GM23338 (cell line): ENCODE results near the gene RNF26.

Experiments
- CREB1 ChIP-seq: fragments of 250-450 bp; sonication (Bioruptor Pico); IDR thresholded peaks from 2 replicates; pipeline ENCODE4 v1.5.0; 2020; ENCODE audit warnings: low read depth, mild to moderate bottlenecking, moderate library complexity
- EZH2 ChIP-seq: fragments of 200-600 bp; sonication (generic); IDR thresholded peaks from one replicate; pipeline ENCODE4 v1.8.0; 2017; ENCODE audit warnings: antibody characterized with exemption, mild to moderate bottlenecking, low read depth; ENCODE audit not compliant: unreplicated experiment
- EZH2phosphoT487 ChIP-seq: fragments of 200-600 bp; sonication (generic); IDR thresholded peaks from one replicate; pipeline ENCODE4 v1.8.1; 2018; ENCODE audit warnings: antibody characterized with exemption; ENCODE audit not compliant: unreplicated experiment
- JUNB ChIP-seq: IDR thresholded peaks from one replicate; pipeline ENCODE4 v1.6.1; 2016; ENCODE audit warnings: antibody characterized with exemption; ENCODE audit not compliant: unreplicated experiment
- NANOG ChIP-seq: IDR thresholded peaks from 2 replicates; pipeline ENCODE4 v1.6.1; 2016; ENCODE audit warnings: antibody characterized with exemption, borderline replicate concordance
- POLR2AphosphoS5 ChIP-seq: IDR thresholded peaks from 2 replicates; pipeline ENCODE4 v1.6.1; 2016; ENCODE audit warnings: antibody characterized with exemption, low read depth
- STAT1 ChIP-seq: IDR thresholded peaks from one replicate; pipeline ENCODE4 v1.6.1; 2016; ENCODE audit warnings: antibody characterized with exemption; ENCODE audit not compliant: unreplicated experiment
- ZNF114 ChIP-seq: fragments of 250-450 bp; sonication (Bioruptor Pico); IDR thresholded peaks from 2 replicates; pipeline ENCODE4 v1.5.0; 2020; ENCODE audit warnings: mild to moderate bottlenecking, moderate library complexity
- TF ChIP-seq, protein P1 (sequence below), 2 experiments: fragments of 200-600 bp in 1 of 2; sonication (generic) in 1 of 2; conservative IDR thresholded peaks; 2 replicates each; pipeline versions ENCODE4 v1.5.1 to v1.6.1; 2016 to 2017; ENCODE audit warnings: antibody characterized with exemption in 2 of 2, low read depth in 2 of 2, mild to moderate bottlenecking in 2 of 2, moderate library complexity in 1 of 2
- TF ChIP-seq, protein P2 (sequence below): IDR thresholded peaks from one replicate; pipeline ENCODE4 v1.6.1; 2018; ENCODE audit warnings: antibody characterized with exemption; ENCODE audit not compliant: unreplicated experiment
- TF ChIP-seq, protein P3 (sequence below): IDR thresholded peaks from 2 replicates; pipeline ENCODE4 v1.6.1; 2016; ENCODE audit warnings: antibody characterized with exemption

DNA sequence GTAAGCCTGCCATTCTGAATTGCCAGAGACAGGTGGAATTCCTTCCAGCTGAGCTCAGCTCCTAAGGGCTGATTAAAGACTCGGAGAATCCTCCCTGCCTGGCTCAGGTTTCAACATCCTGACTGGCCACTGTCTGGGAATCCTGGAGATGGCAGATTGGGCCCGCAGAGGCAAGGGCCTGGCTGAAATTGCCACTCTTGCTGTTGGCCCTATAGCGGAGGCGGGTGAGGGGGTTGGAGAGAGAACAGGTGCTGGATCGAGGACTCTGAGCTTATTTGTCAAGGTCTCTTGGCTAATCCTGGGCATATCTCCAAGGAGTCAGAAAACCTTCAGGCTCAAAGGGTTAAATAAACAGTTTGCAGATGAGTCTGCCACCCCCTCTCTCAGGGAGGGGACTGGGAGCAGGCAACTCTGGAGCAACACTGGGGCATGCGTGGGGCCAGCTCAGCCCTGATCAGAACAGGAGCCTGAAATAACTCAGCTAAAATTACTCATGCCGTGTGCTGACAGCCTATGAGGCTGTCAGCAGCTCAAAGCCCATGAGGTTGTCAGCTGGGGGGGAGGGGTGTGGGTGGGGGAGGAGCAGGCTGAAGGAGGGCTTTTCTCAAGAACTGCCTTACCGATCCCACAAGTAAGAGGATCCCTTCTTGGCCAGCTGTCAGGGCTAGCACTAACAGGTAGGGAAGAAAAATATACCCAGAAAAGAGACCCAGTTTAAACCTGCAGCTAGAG lies 26.9 kb downstream of the RNF26 start:
- TF ChIP-seq, protein P1, sequence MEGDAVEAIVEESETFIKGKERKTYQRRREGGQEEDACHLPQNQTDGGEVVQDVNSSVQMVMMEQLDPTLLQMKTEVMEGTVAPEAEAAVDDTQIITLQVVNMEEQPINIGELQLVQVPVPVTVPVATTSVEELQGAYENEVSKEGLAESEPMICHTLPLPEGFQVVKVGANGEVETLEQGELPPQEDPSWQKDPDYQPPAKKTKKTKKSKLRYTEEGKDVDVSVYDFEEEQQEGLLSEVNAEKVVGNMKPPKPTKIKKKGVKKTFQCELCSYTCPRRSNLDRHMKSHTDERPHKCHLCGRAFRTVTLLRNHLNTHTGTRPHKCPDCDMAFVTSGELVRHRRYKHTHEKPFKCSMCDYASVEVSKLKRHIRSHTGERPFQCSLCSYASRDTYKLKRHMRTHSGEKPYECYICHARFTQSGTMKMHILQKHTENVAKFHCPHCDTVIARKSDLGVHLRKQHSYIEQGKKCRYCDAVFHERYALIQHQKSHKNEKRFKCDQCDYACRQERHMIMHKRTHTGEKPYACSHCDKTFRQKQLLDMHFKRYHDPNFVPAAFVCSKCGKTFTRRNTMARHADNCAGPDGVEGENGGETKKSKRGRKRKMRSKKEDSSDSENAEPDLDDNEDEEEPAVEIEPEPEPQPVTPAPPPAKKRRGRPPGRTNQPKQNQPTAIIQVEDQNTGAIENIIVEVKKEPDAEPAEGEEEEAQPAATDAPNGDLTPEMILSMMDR (conservative IDR thresholded peaks at IDR 0.05; ENCODE audit: low read depth in 2 of 2) = no peak
- no peak for TF ChIP-seq JUNB
- no peak for TF ChIP-seq ZNF114 (CRISPR knock-in tag)
- TF ChIP-seq, protein P2, sequence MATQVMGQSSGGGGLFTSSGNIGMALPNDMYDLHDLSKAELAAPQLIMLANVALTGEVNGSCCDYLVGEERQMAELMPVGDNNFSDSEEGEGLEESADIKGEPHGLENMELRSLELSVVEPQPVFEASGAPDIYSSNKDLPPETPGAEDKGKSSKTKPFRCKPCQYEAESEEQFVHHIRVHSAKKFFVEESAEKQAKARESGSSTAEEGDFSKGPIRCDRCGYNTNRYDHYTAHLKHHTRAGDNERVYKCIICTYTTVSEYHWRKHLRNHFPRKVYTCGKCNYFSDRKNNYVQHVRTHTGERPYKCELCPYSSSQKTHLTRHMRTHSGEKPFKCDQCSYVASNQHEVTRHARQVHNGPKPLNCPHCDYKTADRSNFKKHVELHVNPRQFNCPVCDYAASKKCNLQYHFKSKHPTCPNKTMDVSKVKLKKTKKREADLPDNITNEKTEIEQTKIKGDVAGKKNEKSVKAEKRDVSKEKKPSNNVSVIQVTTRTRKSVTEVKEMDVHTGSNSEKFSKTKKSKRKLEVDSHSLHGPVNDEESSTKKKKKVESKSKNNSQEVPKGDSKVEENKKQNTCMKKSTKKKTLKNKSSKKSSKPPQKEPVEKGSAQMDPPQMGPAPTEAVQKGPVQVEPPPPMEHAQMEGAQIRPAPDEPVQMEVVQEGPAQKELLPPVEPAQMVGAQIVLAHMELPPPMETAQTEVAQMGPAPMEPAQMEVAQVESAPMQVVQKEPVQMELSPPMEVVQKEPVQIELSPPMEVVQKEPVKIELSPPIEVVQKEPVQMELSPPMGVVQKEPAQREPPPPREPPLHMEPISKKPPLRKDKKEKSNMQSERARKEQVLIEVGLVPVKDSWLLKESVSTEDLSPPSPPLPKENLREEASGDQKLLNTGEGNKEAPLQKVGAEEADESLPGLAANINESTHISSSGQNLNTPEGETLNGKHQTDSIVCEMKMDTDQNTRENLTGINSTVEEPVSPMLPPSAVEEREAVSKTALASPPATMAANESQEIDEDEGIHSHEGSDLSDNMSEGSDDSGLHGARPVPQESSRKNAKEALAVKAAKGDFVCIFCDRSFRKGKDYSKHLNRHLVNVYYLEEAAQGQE = no peak
- TF ChIP-seq CREB1 (CRISPR knock-in tag) = no peak
- no peak for TF ChIP-seq EZH2
- TF ChIP-seq POLR2AphosphoS5 = no peak
- no peak for TF ChIP-seq EZH2phosphoT487
- no peak for TF ChIP-seq NANOG
- TF ChIP-seq, protein P3, sequence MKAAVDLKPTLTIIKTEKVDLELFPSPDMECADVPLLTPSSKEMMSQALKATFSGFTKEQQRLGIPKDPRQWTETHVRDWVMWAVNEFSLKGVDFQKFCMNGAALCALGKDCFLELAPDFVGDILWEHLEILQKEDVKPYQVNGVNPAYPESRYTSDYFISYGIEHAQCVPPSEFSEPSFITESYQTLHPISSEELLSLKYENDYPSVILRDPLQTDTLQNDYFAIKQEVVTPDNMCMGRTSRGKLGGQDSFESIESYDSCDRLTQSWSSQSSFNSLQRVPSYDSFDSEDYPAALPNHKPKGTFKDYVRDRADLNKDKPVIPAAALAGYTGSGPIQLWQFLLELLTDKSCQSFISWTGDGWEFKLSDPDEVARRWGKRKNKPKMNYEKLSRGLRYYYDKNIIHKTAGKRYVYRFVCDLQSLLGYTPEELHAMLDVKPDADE = no peak
- TF ChIP-seq STAT1 = no peak
